Suppressor macrophage treated with lipopolysaccharide for 1 hour (primary cell): Measurements from ENCODE around the gene PPP1R37.
"Not testable (repeated sequence)": the region's sequence is repeated elsewhere in the genome, so short reads cannot be mapped to it uniquely, and the experiment has no call there.

Source experiments
- DNase-seq, 3 donors: peaks; one replicate each; pipeline ENCODE4 v3.0.0-alpha.2; 2020 to 2022

Gene PPP1R37

GRCh38 chr19:45115809-45116615, 23.0 kb downstream of the PPP1R37 start:
- DNase-seq, result peak; percentile 43 to 73 (median 47)

- peak; percentile 76 to 82 (median 77) for DNase-seq
Measured at GRCh38 chr19:45117167-45117594, 24.2 kb downstream of the PPP1R37 start.

- peak in 1 of 3 donors; percentile 38 for DNase-seq
Measured at GRCh38 chr19:45117671-45118070, 24.7 kb downstream of the PPP1R37 start.

GRCh38 chr19:45118106-45118505, 25.1 kb downstream of the PPP1R37 start:
- DNase-seq, result peak in 2 of 3 donors; percentile 19 to 36

GRCh38 chr19:45118591-45119355, 25.8 kb downstream of the PPP1R37 start:
- DNase-seq, result not testable (repeated sequence)

GRCh38 chr19:45119582-45119981, 26.6 kb downstream of the PPP1R37 start:
- no peak for DNase-seq

- no peak for DNase-seq
Measured at GRCh38 chr19:45121827-45122345, 28.9 kb downstream of the PPP1R37 start.

GRCh38 chr19:45122832-45123231, 29.9 kb downstream of the PPP1R37 start:
- DNase-seq, result no peak

GRCh38 chr19:45123440-45123850, 30.5 kb downstream of the PPP1R37 start:
- DNase-seq, result no peak

GRCh38 chr19:45124021-45124420, 31.0 kb downstream of the PPP1R37 start:
- DNase-seq, result no peak

- no peak for DNase-seq
Measured at GRCh38 chr19:45125360-45125759, 32.4 kb downstream of the PPP1R37 start.

GRCh38 chr19:45125975-45126493, 33.1 kb downstream of the PPP1R37 start:
- peak; percentile 69 to 83 (median 74) for DNase-seq

- DNase-seq, result no peak
Measured at GRCh38 chr19:45126654-45127053, 33.7 kb downstream of the PPP1R37 start.

GRCh38 chr19:45128146-45128545, 35.2 kb downstream of the PPP1R37 start:
- no peak for DNase-seq

GRCh38 chr19:45128806-45129205, 35.8 kb downstream of the PPP1R37 start:
- DNase-seq, result no peak

GRCh38 chr19:45130236-45130635, 37.3 kb downstream of the PPP1R37 start:
- no peak for DNase-seq

GRCh38 chr19:45130888-45131615, 38.1 kb downstream of the PPP1R37 start:
- DNase-seq, result peak in 1 of 3 donors; percentile 22

GRCh38 chr19:45133661-45134060, 40.7 kb downstream of the PPP1R37 start:
- DNase-seq, result no peak

- no peak for DNase-seq
Measured at GRCh38 chr19:45135176-45135885, 42.4 kb downstream of the PPP1R37 start.

- DNase-seq, result peak in 1 of 3 donors; percentile 22
Measured at GRCh38 chr19:45136507-45137178, 43.7 kb downstream of the PPP1R37 start.

GRCh38 chr19:45137179-45137761, 44.3 kb downstream of the PPP1R37 start:
- no peak for DNase-seq
